ENCODE measurements around the gene KIRREL3.

Gene KIRREL3

GRCh38 chr11:126522606-126523005 lies 478.0 kb downstream of the KIRREL3 start:
- DNase-seq: no peak

GRCh38 chr11:126522152-126522551 lies 478.4 kb downstream of the KIRREL3 start:
- DNase-seq: no peak

GRCh38 chr11:126521196-126521595 lies 479.4 kb downstream of the KIRREL3 start:
- DNase-seq: no peak

- DNase-seq: no peak
Measured at GRCh38 chr11:126519764-126520734, 480.5 kb downstream of the KIRREL3 start.

GRCh38 chr11:126518972-126519690 lies 481.4 kb downstream of the KIRREL3 start:
- DNase-seq: no peak

GRCh38 chr11:126518071-126518971 lies 482.2 kb downstream of the KIRREL3 start:
- DNase-seq: no peak

GRCh38 chr11:126515501-126515900 lies 485.1 kb downstream of the KIRREL3 start:
- DNase-seq: no peak

- DNase-seq: no peak
Measured at GRCh38 chr11:126514061-126514693, 486.4 kb downstream of the KIRREL3 start.

- no peak for DNase-seq
Measured at GRCh38 chr11:126512741-126513715, 487.5 kb downstream of the KIRREL3 start.

- no peak for DNase-seq
Measured at GRCh38 chr11:126512251-126512650, 488.3 kb downstream of the KIRREL3 start.

GRCh38 chr11:126511475-126512115 lies 489.0 kb downstream of the KIRREL3 start:
- no peak for DNase-seq

GRCh38 chr11:126510621-126511370 lies 489.8 kb downstream of the KIRREL3 start:
- no peak for DNase-seq

- no peak for DNase-seq
Measured at GRCh38 chr11:126507646-126508045, 492.9 kb downstream of the KIRREL3 start.

GRCh38 chr11:126506789-126507188 lies 493.8 kb downstream of the KIRREL3 start:
- DNase-seq: no peak

- DNase-seq: no peak
Measured at GRCh38 chr11:126502982-126503381, 497.6 kb downstream of the KIRREL3 start.

GRCh38 chr11:126502159-126502558 lies 498.4 kb downstream of the KIRREL3 start:
- DNase-seq: no peak

GRCh38 chr11:126501641-126502040 lies 498.9 kb downstream of the KIRREL3 start:
- DNase-seq: no peak

- no peak for DNase-seq
Measured at GRCh38 chr11:126500981-126501380, 499.6 kb downstream of the KIRREL3 start.

GRCh38 chr11:126499131-126499752 lies 501.3 kb downstream of the KIRREL3 start:
- no peak for DNase-seq

All from NCI-H510A (cell line).